Hematopoietic multipotent progenitor cell (in vitro differentiated cells): ENCODE measurements around the gene KHDRBS2. TPM values are rescaled to one million over a fixed set of nuclear protein-coding genes. Genes with fewer than 3 reads are reported as not detected.

Experiments
- DNase-seq, 3 donors: peaks; one replicate each; pipeline ENCODE4 v3.0.0-alpha.2; 2011 to 2015; ENCODE audit warnings: low read depth in 2 of 3, low spot score in 2 of 3
- total RNA-seq: library from RNA; depleted of rRNA; stranded (reverse); fragments of >200 nt; gene quantifications from one replicate; pipeline ENCODE4 v1.2.3, GENCODE V29; 2012

Gene KHDRBS2
- 6.5 TPM for total RNA-seq

GRCh38 chr6:62285612-62286469, at the start of gene KHDRBS2:
TSS of gene KHDRBS2 (minus strand) at chr6:62286225.
- DNase-seq: peak in 2 of 3 donors; percentile 88 to 92

DNA sequence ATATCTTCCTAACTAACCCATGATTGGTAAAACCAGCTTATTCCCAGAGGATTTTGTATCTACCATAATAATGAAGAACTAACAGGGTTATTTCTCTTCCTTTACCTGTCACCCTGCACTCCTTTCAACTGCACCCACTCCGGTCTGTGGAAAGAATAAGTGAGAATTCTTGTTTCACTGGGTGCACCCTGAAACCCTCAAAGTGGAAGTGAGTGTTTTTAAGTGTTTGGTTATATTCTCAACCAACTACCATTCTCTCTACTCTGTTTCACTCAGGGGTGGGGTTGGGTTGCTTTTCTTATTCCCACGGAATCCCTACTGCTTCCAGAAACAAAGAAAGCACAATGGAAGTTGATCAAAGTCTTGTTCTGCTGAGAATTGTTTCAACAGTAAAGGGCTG, 42.6 kb upstream of the KHDRBS2 start:
- no peak for DNase-seq

- peak in 2 of 3 donors; percentile 22 to 59 for DNase-seq
Measured at GRCh38 chr6:62324834-62325233, 38.8 kb upstream of the KHDRBS2 start.

GRCh38 chr6:62323818-62324431, 37.9 kb upstream of the KHDRBS2 start:
- DNase-seq: no peak

DNA sequence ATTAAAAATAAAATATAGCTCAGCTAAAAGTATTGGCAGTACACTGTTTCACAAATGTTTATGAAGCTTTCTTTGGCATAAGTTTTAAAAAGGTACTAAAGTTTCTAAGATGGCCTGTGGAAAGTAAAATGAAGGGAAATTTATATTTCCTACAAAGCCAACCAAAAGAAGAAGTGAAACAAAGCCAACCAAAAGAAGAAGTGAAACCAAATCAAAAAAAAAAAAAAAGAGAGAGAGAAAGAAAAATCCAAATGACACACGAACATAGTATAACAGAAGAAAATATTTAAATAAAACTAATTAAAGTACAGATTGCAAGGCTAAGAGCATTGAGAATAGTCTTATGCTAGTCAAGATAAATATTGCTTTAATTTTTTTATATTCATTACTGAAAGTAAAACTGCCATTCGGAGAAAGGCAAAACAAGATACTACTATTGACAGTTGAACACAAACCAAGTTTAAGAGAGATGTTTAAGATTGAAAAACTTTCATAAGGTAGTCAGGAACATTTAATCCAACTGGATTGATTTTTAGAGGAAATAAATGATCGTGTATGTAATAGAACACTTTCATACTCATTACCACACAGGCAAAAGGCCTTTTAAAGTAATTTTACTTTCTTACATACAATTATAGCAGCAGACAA, 12.8 kb upstream of the KHDRBS2 start:
- peak in 1 of 3 donors; percentile 51 for DNase-seq

DNA sequence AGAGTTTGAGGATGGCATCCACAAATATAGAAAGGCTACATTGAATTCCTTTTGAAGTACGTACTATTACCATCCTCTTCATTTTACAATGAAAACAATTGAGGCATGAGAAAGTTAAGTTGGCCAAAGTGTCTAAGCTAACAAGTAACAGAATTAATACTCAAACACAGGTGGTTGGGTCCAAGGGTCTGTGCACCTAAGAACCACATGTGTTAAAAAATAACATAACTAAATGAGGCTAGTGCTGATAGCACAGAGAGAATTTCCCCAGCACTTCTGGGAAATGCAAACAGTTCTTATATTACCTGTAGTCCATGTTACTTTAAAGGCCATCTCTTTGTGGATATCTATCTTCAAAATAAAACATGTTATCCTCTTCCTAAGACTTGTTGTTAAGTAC, 10.5 kb upstream of the KHDRBS2 start:
- DNase-seq: no peak

- DNase-seq: no peak
Measured at GRCh38 chr6:62288974-62289373, 2.9 kb upstream of the KHDRBS2 start.

DNA sequence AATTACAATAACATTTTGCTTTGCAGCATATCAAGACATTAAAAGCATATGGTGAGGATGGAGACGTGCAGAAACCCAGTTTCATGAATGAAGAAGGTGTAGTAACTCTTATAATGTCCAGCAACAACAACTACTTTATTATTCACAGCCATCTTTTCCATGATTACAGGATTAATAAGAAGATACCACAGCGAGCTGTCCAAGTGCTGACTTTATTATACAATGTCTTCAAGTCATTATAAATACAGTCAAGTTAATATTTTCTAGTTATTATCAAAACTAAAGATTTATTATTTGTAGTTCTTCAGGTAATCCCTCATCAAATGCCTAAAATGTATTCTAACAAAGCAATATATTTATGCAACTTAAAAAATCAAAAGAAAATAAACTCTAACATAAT, 2.5 kb upstream of the KHDRBS2 start:
- no peak for DNase-seq

GRCh38 chr6:62286470-62286843, 432 bp upstream of the KHDRBS2 start:
- no peak for DNase-seq

- DNase-seq: no peak
Measured at GRCh38 chr6:62284725-62285124, 1.3 kb downstream of the KHDRBS2 start.

DNA sequence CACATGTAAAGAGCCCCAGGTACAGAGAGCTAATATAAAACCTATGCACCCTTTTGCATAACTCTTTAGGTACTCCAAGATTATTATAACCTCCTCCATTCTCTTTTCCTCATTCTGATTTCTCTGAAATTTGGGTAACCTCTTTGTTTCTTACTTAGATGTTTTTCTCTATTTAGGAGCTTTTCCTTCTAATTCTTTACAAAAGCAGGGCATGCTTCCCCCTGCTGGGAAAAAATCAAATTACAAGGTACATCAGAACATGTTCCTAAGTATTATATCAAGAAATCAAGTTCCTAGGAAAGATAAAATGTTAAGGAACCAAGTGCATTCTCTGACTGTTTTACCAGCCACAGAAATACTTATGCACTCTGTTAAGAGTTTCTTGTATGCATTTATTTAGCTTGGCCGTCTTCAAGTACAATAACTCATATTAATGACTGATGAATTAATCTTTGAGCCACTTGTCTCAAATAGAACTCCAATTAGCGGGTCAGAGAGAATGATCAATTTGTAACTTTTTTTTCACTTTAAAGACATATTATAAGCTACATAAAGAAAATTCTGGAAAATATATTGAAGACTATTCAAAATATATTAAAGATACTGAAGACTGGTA, 2.1 kb downstream of the KHDRBS2 start:
- peak in 2 of 3 donors; percentile 43 to 76 for DNase-seq

GRCh38 chr6:62283365-62283764, 2.7 kb downstream of the KHDRBS2 start:
- DNase-seq: no peak

GRCh38 chr6:62280099-62280498, 5.9 kb downstream of the KHDRBS2 start:
- DNase-seq: no peak

GRCh38 chr6:62272114-62272513, 13.9 kb downstream of the KHDRBS2 start:
- DNase-seq: no peak

- DNase-seq: no peak
Measured at GRCh38 chr6:62265906-62266525, 20.0 kb downstream of the KHDRBS2 start.

GRCh38 chr6:62262283-62262682, 23.7 kb downstream of the KHDRBS2 start:
- DNase-seq: no peak

DNA sequence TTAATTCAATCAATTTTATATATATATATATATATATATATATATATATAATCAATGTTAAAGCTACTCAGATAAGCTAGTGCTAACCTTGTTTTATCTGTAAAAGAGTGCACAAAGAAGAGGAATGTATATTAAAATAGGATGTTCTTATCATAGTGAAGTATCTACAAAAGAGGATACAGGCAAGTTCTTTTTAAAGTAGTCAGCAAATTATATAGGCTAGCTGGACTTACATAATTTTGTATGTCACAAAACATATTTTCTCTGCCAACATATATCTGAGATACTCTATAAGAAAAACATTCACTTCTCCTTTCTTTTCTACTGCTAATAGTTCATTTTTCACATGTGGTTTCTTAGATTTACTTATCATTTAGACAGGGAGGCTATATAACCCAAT, 39.9 kb downstream of the KHDRBS2 start:
- no peak for DNase-seq

DNA sequence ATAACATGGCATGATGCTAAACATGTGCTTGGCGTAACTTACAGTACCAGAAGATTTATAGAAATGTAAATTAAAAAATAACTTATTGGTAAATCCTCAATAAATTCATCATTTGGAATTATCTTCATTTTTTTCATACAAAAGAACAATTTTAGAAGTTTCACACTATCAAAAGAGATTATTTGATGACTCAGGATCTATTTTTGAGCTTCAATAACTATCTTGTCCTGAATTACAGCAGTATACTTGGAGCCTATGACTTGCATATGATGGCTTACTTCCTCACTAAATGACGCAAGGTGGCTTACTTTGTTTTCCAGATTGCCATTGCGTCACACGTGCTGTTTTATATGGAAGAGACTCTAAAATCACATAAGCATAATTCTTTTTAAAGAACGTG, 49.2 kb downstream of the KHDRBS2 start:
- no peak for DNase-seq

DNA sequence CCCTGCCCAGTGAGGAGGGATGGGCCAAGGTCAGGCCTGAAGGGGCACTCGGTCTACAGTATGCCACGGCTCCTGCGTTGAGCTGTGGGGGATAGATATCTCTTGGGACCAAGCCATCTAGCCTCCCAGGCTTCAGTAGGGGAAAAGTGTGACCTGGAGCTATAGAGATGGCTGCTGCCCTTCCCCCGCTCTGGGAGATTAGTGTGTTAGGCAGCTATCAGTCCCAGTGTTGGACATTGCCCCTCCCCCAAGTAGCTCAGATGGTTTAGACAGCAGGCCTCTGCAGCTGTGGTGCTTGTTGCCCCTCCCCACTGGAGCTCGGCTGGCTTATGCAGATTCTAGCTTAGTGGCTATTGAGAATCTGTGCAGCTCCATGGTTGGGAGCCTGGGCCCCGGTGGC, 56.8 kb downstream of the KHDRBS2 start:
- DNase-seq: no peak

DNA sequence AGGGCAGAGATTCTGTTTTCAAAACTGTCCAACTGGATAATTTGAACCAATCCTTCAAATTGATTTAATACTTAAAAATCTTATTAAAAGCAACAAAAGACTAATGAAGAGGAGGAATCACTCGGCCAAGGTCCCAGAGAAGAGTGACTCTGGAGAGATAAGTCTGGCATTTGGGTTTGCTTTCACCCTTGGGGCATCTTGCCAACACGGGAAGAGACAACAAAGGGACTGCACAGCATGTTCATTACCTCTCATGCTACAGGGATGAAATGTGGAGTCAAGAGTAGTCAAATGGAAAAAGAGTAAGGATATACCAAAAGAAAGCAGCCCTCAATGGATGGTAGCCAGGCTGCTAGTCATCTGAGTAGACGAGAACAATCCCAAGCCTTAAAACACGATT, 68.2 kb downstream of the KHDRBS2 start:
- DNase-seq: no peak

DNA sequence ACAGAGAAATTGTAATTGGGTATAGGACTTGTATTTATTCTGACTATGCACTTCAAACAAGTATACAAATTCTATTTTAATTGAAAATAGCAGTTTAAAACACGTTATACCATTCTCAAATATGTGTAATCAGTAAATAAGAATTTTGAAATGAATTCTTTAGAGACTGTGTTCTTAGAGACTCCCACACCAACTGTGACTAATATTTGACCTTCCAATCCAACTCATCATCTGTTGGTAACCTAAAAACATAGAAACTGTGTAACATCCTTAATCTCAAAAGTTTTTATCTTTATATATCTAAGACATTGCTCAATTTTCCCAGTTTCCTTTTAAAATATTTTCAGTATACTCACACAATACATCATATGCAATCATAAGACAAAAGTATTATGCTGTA, 83.9 kb downstream of the KHDRBS2 start:
- DNase-seq: no peak
